Testis (tissue), 2 donors: ENCODE measurements around the gene TBX2.

ENCODE experiments used
- POLR2A ChIP-seq: fragments of 450-650 bp; IDR thresholded peaks from one replicate; pipeline ENCODE4 v1.6.1; 2017; ENCODE audit warnings: antibody characterized with exemption, mild to moderate bottlenecking, moderate library complexity
- TF ChIP-seq, protein P1 (sequence below), 3 experiments: fragments of 450-650 bp in 2 of 3; fragments of 200-600 bp in 1 of 3; sonication (generic) in 1 of 3; IDR thresholded peaks; one replicate each; pipeline ENCODE4 v1.5.1; 2016 to 2019; ENCODE audit warnings: antibody characterized with exemption in 3 of 3, mild to moderate bottlenecking in 2 of 3, moderate library complexity in 1 of 3

DNA sequence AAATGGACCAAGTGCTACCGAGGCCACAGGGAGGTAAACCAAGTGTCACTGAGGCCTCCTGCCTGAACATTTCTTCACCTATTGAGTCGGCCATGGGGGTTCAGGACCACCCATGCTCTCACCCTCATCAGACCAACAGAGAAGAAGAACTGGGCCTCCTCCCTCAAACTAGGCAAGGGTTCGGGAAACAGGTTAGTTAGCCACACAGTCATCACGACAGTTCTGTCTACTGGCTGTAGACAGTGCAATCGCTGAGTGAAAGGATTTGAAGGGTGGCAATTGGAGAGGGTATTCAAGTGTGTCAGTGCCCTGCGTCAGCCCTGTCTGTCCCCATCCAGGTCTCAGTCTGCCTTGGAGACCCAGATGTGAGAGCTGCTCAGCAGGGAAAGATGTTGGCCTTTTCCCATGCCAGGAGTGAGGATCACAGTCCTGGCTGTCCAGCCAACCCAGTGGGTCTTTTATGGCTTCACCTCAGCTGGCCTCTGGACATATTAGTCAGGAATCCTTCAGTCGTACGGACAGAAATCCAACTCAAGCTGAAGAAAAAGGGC, 19.9 kb downstream of the TBX2 start:
- TF ChIP-seq POLR2A: no peak
- TF ChIP-seq, protein P1, sequence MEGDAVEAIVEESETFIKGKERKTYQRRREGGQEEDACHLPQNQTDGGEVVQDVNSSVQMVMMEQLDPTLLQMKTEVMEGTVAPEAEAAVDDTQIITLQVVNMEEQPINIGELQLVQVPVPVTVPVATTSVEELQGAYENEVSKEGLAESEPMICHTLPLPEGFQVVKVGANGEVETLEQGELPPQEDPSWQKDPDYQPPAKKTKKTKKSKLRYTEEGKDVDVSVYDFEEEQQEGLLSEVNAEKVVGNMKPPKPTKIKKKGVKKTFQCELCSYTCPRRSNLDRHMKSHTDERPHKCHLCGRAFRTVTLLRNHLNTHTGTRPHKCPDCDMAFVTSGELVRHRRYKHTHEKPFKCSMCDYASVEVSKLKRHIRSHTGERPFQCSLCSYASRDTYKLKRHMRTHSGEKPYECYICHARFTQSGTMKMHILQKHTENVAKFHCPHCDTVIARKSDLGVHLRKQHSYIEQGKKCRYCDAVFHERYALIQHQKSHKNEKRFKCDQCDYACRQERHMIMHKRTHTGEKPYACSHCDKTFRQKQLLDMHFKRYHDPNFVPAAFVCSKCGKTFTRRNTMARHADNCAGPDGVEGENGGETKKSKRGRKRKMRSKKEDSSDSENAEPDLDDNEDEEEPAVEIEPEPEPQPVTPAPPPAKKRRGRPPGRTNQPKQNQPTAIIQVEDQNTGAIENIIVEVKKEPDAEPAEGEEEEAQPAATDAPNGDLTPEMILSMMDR (IDR thresholded peaks at IDR 0.05): no peak
